Stimulated activated naive CD4-positive, alpha-beta T cell (primary cell): ENCODE results near the gene KCNIP4.
A peak's percentile ranks its signal among the peaks of the same experiment; 100 is the strongest.

ENCODE experiments used
- DNase-seq, 6 experiments: peaks; one replicate each; lab custom pipeline; 2025; lab: John Stamatoyannopoulos, UW

The KCNIP4 gene

GRCh38 chr4:21845663-21846062, 102.9 kb downstream of the KCNIP4 start:
- DNase-seq: no peak

GRCh38 chr4:21835712-21836111, 112.9 kb downstream of the KCNIP4 start:
- no peak for DNase-seq

- no peak for DNase-seq
Observed at GRCh38 chr4:21830272-21830671, 118.3 kb downstream of the KCNIP4 start.

GRCh38 chr4:21827575-21827974, 121.0 kb downstream of the KCNIP4 start:
- no peak for DNase-seq

GRCh38 chr4:21826071-21826470, 122.5 kb downstream of the KCNIP4 start:
- no peak for DNase-seq

GRCh38 chr4:21819086-21819485, 129.5 kb downstream of the KCNIP4 start:
- DNase-seq: no peak

GRCh38 chr4:21815651-21816377, 132.8 kb downstream of the KCNIP4 start:
- DNase-seq: no peak

- no peak for DNase-seq
Observed at GRCh38 chr4:21811565-21811964, 137.0 kb downstream of the KCNIP4 start.

GRCh38 chr4:21806991-21807390, 141.6 kb downstream of the KCNIP4 start:
- no peak for DNase-seq

- DNase-seq: no peak
Observed at GRCh38 chr4:21802406-21802805, 146.2 kb downstream of the KCNIP4 start.

- no peak for DNase-seq
Observed at GRCh38 chr4:21801661-21802385, 146.7 kb downstream of the KCNIP4 start.

GRCh38 chr4:21795091-21795490, 153.5 kb downstream of the KCNIP4 start:
- DNase-seq: peak in 2 of 6 experiments; percentile 16 to 20

- DNase-seq: no peak
Observed at GRCh38 chr4:21792736-21793135, 155.8 kb downstream of the KCNIP4 start.

- peak in 1 of 6 experiments; percentile 1 for DNase-seq
Observed at GRCh38 chr4:21790438-21791029, 158.0 kb downstream of the KCNIP4 start.

- no peak for DNase-seq
Observed at GRCh38 chr4:21780148-21780547, 168.4 kb downstream of the KCNIP4 start.

- DNase-seq: no peak
Observed at GRCh38 chr4:21778702-21779101, 169.9 kb downstream of the KCNIP4 start.

- DNase-seq: no peak
Observed at GRCh38 chr4:21775703-21776102, 172.9 kb downstream of the KCNIP4 start.

- no peak for DNase-seq
Observed at GRCh38 chr4:21769404-21770147, 179.0 kb downstream of the KCNIP4 start.

GRCh38 chr4:21768349-21769310, 179.9 kb downstream of the KCNIP4 start:
- peak in 2 of 6 experiments; percentile 5 to 9 for DNase-seq

- peak in 2 of 6 experiments; percentile 3 to 6 for DNase-seq
Observed at GRCh38 chr4:21765810-21766407, 182.7 kb downstream of the KCNIP4 start.

- no peak for DNase-seq
Observed at GRCh38 chr4:21763855-21764254, 184.7 kb downstream of the KCNIP4 start.
